ENCODE data around the gene NFKB2. TPM values are rescaled to one million over a fixed set of nuclear protein-coding genes. Genes with fewer than 3 reads are reported as not detected.

Gene NFKB2
- total RNA-seq, 6 experiments from 2014 or later = 7.5 to 46.0 (median 19.4) TPM

- Histone ChIP-seq H3K27me3 (no peaks in the 10 kb centered on the region), H3K4me1 (peaks cover 0 to 11% (median 0%) of the 10 kb centered on the region in 4 donors), H3K4me3 (no peak overlapping the region), H3K27ac (no peak overlapping the region), H3K9me3 (no peaks in the 10 kb centered on the region), H3K36me3 (peaks cover 0 to 2% (median 0%) of the 10 kb centered on the region in 4 donors)
- intact Hi-C loops (cut with DNase I) = no loop called here
- DNase-seq (no peak), ATAC-seq (no peak)
- 53% methylated on average over 2 of the region's 8 CpGs for WGBS (ENCODE audit: insufficient coverage, low coverage, low lambda C conversion rate, missing lambda C conversion rate)
- TF ChIP-seq, protein P1, sequence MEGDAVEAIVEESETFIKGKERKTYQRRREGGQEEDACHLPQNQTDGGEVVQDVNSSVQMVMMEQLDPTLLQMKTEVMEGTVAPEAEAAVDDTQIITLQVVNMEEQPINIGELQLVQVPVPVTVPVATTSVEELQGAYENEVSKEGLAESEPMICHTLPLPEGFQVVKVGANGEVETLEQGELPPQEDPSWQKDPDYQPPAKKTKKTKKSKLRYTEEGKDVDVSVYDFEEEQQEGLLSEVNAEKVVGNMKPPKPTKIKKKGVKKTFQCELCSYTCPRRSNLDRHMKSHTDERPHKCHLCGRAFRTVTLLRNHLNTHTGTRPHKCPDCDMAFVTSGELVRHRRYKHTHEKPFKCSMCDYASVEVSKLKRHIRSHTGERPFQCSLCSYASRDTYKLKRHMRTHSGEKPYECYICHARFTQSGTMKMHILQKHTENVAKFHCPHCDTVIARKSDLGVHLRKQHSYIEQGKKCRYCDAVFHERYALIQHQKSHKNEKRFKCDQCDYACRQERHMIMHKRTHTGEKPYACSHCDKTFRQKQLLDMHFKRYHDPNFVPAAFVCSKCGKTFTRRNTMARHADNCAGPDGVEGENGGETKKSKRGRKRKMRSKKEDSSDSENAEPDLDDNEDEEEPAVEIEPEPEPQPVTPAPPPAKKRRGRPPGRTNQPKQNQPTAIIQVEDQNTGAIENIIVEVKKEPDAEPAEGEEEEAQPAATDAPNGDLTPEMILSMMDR (IDR thresholded peaks at IDR 0.05) = no peak
- TF ChIP-seq POLR2A (IDR thresholded peaks at IDR 0.05) = no peak
Observed at GRCh38 chr10:102429468-102429867, 34.0 kb downstream of the NFKB2 start.

DNA sequence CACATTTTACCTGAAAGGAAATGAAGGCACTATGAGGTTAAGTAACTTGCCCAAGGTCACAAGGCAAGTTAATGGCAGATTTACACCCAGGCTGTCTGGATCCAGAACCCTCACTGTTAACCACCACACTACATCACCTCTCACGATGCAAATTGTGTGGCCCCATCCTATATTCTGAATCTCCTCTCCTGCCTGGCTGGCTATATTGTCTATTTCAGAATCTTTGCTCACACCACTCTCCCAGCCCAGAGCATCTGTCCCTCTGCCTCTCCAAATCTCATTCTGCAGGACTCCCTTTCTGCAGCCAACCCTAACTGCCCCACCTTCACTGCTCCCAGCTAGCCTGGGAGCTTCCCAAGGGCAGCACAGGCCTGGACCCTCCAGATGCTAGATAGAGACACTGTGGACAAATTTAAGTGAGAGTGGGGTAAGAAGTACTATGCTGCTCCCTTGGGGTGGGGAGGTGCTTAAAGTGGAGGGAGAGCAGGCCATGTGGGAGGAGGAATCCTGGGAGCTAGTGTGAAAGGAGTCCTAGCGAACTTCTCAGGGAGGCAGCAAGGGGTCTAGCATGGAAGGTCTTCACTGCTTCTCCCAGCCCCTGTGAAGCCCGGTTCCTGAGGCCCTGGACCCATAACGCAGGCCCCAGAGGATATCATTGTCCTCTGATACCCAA, 36.1 kb downstream of the NFKB2 start:
- Histone ChIP-seq H3K27me3 (no peaks in the 10 kb centered on the region), H3K27ac (peak overlapping the region; percentile 49 to 67 (median 58)), H3K9me3 (no peaks in the 10 kb centered on the region), H3K36me3 (no peaks in the 10 kb centered on the region), H3K4me1 (peaks cover 0 to 14% (median 0%) of the 10 kb centered on the region in 4 donors), H3K4me3 (peak overlapping the region; percentile 89 to 97 (median 96))
- 75% methylated on average over 1 of the region's 4 CpGs for WGBS (ENCODE audit: insufficient coverage, low coverage, low lambda C conversion rate, missing lambda C conversion rate)
- intact Hi-C loops (cut with DNase I) = no loop called here
- ATAC-seq (peak in 3 of 4 donors; percentile 1 to 2 (median 1)), DNase-seq (no peak)
- TF ChIP-seq, protein P1 (IDR thresholded peaks at IDR 0.05) = no peak
- TF ChIP-seq POLR2A (IDR thresholded peaks at IDR 0.05) = no peak

DNA sequence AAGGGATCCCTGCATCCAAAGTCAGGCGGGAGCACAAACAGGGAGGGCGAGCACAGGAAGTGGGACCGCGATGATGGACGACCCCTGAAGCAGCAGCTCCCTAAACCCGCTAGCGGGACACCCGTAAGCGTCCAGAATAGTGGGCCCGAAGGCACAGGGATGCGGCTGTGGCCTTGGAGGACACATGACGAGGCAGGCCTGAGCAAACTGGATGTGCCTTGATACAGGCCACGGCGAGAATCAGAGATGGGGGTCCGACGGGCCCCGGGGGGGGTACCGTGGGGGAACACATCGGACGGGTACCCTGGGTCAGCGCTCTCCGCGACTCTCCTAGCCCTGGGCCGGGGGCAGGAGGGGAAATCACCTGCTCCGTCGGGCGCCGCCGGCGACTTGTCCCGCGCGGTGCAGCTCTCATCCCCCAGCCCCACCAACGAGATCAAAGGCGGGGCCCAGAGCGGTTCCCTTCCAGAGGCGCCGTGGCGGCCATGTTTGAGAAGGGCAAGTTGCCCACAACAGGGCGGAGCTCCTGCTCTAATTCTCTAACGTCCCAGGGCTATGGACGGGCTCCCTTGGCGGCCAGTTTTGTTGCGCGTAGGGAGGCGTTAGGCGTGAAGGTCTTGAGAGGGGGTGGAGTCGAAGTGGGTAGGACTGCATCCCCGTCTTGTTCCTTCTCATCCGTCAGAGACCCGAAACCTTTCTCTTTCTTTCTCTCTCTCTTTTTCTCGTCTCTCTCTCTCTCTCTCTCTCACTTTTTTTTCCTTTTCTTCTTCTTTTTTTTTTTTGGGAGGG, 36.9 kb downstream of the NFKB2 start, which contains the start of gene CUEDC2:
TSS of gene CUEDC2 (minus strand) at position 413 of the 789 bp plus-strand sequence. CDS start 7,386 bp downstream, outside the sequence.
- DNase-seq (peak; percentile 95 to 97 (median 97)), ATAC-seq (peak; percentile 85 to 92 (median 92))
- H3K27me3 ChIP-seq = no peaks in the 10 kb centered on the region
- TF ChIP-seq, protein P1 (IDR thresholded peaks at IDR 0.05) = no peak
- TF ChIP-seq POLR2A (IDR thresholded peaks at IDR 0.05) = peak; percentile 52
- peaks cover 0 to 18% (median 3%) of the 10 kb centered on the region in 4 donors for H3K4me1 ChIP-seq
- peak within 1 kb of the TSS; percentile 49 to 67 (median 58) for H3K27ac ChIP-seq
- H3K9me3 ChIP-seq = no peaks in the 10 kb centered on the region
- WGBS (ENCODE audit: insufficient coverage, low coverage, low lambda C conversion rate, missing lambda C conversion rate) = 0% methylated on average over 19 of the region's 52 CpGs
- H3K36me3 ChIP-seq = no peaks in the 10 kb centered on the region
- intact Hi-C loops (cut with DNase I) = no loop called here
- peak within 1 kb of the TSS; percentile 89 to 97 (median 96) for H3K4me3 ChIP-seq

GRCh38 chr10:102433619-102434046, 38.1 kb downstream of the NFKB2 start:
- 50% methylated on average over 2 of the region's 5 CpGs for WGBS (ENCODE audit: insufficient coverage, low coverage, low lambda C conversion rate, missing lambda C conversion rate)
- no peak for ATAC-seq
- H3K27ac ChIP-seq = no peak overlapping the region
- no peak overlapping the region for H3K4me3 ChIP-seq
- peaks cover 0 to 18% (median 5%) of the 10 kb centered on the region in 4 donors for H3K4me1 ChIP-seq
- no peaks in the 10 kb centered on the region for H3K27me3 ChIP-seq
- no peaks in the 10 kb centered on the region for H3K9me3 ChIP-seq
- intact Hi-C loops (cut with DNase I) = no loop called here
- DNase-seq = peak in 1 of 3 donors; percentile 46
- no peak for TF ChIP-seq POLR2A (IDR thresholded peaks at IDR 0.05)
- TF ChIP-seq, protein P1 (IDR thresholded peaks at IDR 0.05) = no peak
- H3K36me3 ChIP-seq = no peaks in the 10 kb centered on the region
